Smooth muscle cell (in vitro differentiated cells): ENCODE results near the gene PCMT1. TPM values are rescaled to one million over a fixed set of nuclear protein-coding genes. Genes with fewer than 3 reads are reported as not detected.

Experiments used
- DNase-seq: peaks from one replicate; lab custom pipeline; 2025; ENCODE audit not compliant: unreplicated experiment; lab: John Stamatoyannopoulos, UW
- H2AFZ ChIP-seq: fragments of 200-600 bp; sonication (generic); 2 replicates; pipeline ENCODE4 v1.6.0; 2016; ENCODE audit warnings: antibody characterized with exemption, low read depth, mild to moderate bottlenecking
- H3F3A ChIP-seq: fragments of 200-600 bp; sonication (generic); 2 replicates; pipeline ENCODE4 v1.6.0; 2017; ENCODE audit warnings: antibody characterized with exemption, low read depth
- H3K27ac ChIP-seq: fragments of 200-600 bp; sonication (generic); 2 replicates; pipeline ENCODE4 v1.5.1; 2016; ENCODE audit warnings: low read depth, mild to moderate bottlenecking
- H3K27me3 ChIP-seq: fragments of 200-600 bp; sonication (generic); 2 replicates; pipeline ENCODE4 v1.6.1; 2016; ENCODE audit warnings: low read depth, mild to moderate bottlenecking
- H3K36me3 ChIP-seq: fragments of 200-600 bp; sonication (generic); 2 replicates; pipeline ENCODE4 v1.5.1; 2016; ENCODE audit warnings: low read depth
- H3K4me1 ChIP-seq: fragments of 200-600 bp; sonication (generic); 2 replicates; pipeline ENCODE4 v1.5.1; 2016; ENCODE audit warnings: low read depth
- H3K4me2 ChIP-seq: fragments of 200-600 bp; sonication (generic); 2 replicates; pipeline ENCODE4 v1.6.0; 2016; ENCODE audit warnings: mild to moderate bottlenecking
- H3K4me3 ChIP-seq: fragments of 200-600 bp; sonication (generic); 2 replicates; pipeline ENCODE4 v1.5.1; 2016; ENCODE audit warnings: mild to moderate bottlenecking
- H3K79me2 ChIP-seq: fragments of 200-600 bp; sonication (generic); 2 replicates; pipeline ENCODE4 v1.6.0; 2016; ENCODE audit warnings: low read depth, mild to moderate bottlenecking
- H3K9ac ChIP-seq: fragments of 200-600 bp; sonication (generic); 2 replicates; pipeline ENCODE4 v1.6.0; 2016; ENCODE audit warnings: low read depth
- H3K9me3 ChIP-seq: fragments of 200-600 bp; sonication (generic); replicated peaks from 2 replicates; pipeline ENCODE4 v1.5.1; 2016; ENCODE audit warnings: low read depth
- H4K20me1 ChIP-seq: fragments of 200-600 bp; sonication (generic); 2 replicates; pipeline ENCODE4 v1.6.0; 2016; ENCODE audit warnings: low read depth
- CTCF ChIP-seq: fragments of 200-600 bp; sonication (generic); IDR thresholded peaks from 2 replicates; pipeline ENCODE4 v1.5.1; 2017; ENCODE audit warnings: borderline replicate concordance, mild to moderate bottlenecking, antibody characterized with exemption; ENCODE audit not compliant: insufficient read depth, poor library complexity, severe bottlenecking
- WGBS: methylation state at CpG from one replicate; pipeline ENCODE4 v1.1.7; 2016; ENCODE audit warnings: low lambda C conversion rate; 5-methylcytosine and 5-hydroxymethylcytosine counted together
- polyA plus RNA-seq: library from polyadenylated mRNA; unstranded; fragments of >200 nt; fragmentation: Nextera tagmentation; extraction: Ambion mirVana; gene quantifications from 2 replicates; pipeline ENCODE4 v1.2.1, GENCODE V29; 2016
- total RNA-seq: library from RNA; depleted of rRNA; stranded (reverse); fragments of >200 nt; gene quantifications from 2 replicates; pipeline ENCODE4 v1.2.3, GENCODE V29; 2014

The PCMT1 gene
- total and polyA plus RNA-seq, 2 experiments from 2014 or later = 97.9 to 139 TPM

DNA sequence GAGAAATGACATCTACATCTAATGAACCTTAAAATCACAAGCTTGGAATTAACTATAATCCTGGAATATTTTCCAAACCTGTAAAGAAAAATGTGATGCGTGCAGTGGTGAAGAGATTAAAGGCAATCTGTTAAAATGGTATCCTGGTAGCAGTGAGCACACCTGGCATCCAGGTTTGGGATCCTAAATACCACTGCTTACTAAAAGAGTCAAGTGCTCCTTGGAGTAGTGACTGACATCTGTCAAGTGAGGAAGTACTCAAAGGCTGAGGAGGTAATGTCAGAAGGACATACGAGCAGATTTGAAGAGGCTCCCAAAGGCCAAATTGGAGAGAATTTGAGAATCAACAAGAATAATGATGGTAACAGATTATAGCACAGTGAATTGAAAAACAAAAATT lies 32.8 kb downstream of the PCMT1 start:
- Histone ChIP-seq H3K4me2 (no peak overlapping the region), H3K4me3 (no peak overlapping the region), H3K27me3 (no peaks in the 10 kb centered on the region), H4K20me1 (peaks cover 7% of the 10 kb centered on the region), H2AFZ (no peak overlapping the region), H3K9ac (no peak overlapping the region), H3K36me3 (no peaks in the 10 kb centered on the region), H3F3A (no peaks in the 10 kb centered on the region), H3K4me1 (no peaks in the 10 kb centered on the region), H3K27ac (no peak overlapping the region), H3K9me3 (no peaks in the 10 kb centered on the region), H3K79me2 (peaks cover 17% of the 10 kb centered on the region)
- WGBS = 93% methylated on average over 2 of the region's 2 CpGs
- DNase-seq = no peak
- no peak for TF ChIP-seq CTCF

DNA sequence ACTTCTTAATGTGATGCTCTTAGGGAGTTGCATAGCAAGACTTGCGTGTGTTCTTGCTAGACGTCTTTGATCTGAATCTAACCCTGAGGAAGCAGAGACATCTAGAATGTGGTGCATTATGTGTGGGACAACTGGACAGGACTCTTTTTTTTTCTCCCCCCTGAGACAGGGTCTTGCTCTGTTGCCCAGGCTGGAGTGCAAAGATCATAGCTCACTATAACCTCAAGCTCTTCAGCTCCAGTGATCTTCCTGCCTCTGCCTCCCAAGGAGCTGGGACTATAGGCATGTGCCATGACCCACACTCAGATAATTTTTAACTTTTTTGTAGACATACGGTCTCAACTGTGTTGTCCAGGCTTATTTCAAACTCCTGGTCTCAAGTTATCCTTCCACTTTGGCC lies 34.0 kb downstream of the PCMT1 start:
- Histone ChIP-seq H3K27me3 (no peaks in the 10 kb centered on the region), H3K4me3 (no peak overlapping the region), H3K27ac (no peak overlapping the region), H3K9ac (no peak overlapping the region), H4K20me1 (peaks cover 7% of the 10 kb centered on the region), H3K79me2 (peaks cover 14% of the 10 kb centered on the region), H3K36me3 (no peaks in the 10 kb centered on the region), H3K9me3 (no peaks in the 10 kb centered on the region), H3F3A (no peaks in the 10 kb centered on the region), H3K4me1 (no peaks in the 10 kb centered on the region), H2AFZ (no peak overlapping the region), H3K4me2 (no peak overlapping the region)
- TF ChIP-seq CTCF = no peak
- 97% methylated on average over 3 of the region's 3 CpGs for WGBS
- no peak for DNase-seq

GRCh38 chr6:149806127-149806526 lies 56.6 kb downstream of the PCMT1 start:
- Histone ChIP-seq H3K27me3 (no peaks in the 10 kb centered on the region), H4K20me1 (peaks cover 6% of the 10 kb centered on the region), H3K4me1 (no peaks in the 10 kb centered on the region), H3F3A (peaks cover 9% of the 10 kb centered on the region), H3K4me2 (no peak overlapping the region), H3K36me3 (peaks cover 2% of the 10 kb centered on the region), H3K9me3 (no peaks in the 10 kb centered on the region), H3K27ac (no peak overlapping the region), H2AFZ (no peak overlapping the region), H3K4me3 (no peak overlapping the region), H3K9ac (no peak overlapping the region), H3K79me2 (no peaks in the 10 kb centered on the region)
- no peak for TF ChIP-seq CTCF
- WGBS = 75% methylated on average over 4 of the region's 4 CpGs
- no peak for DNase-seq

GRCh38 chr6:149809798-149810197 lies 60.3 kb downstream of the PCMT1 start:
- Histone ChIP-seq H4K20me1 (no peaks in the 10 kb centered on the region), H3K4me3 (no peak overlapping the region), H3K4me1 (no peaks in the 10 kb centered on the region), H3K4me2 (no peak overlapping the region), H3K27ac (no peak overlapping the region), H2AFZ (no peak overlapping the region), H3F3A (peaks cover 9% of the 10 kb centered on the region), H3K9ac (no peak overlapping the region), H3K9me3 (no peaks in the 10 kb centered on the region), H3K27me3 (no peaks in the 10 kb centered on the region), H3K79me2 (no peaks in the 10 kb centered on the region), H3K36me3 (no peaks in the 10 kb centered on the region)
- WGBS = 98% methylated on average over 2 of the region's 2 CpGs
- no peak for TF ChIP-seq CTCF
- DNase-seq = no peak
